HepG2 (cell line): ENCODE measurements around the gene PSEN2. TPM values are rescaled to one million over a fixed set of nuclear protein-coding genes. Genes with fewer than 3 reads are reported as not detected.

Experiments used
- ATAC-seq: fragments of 200-7000 bp; cut with Tn5 transposase; 3 replicates; pipeline ENCODE4 v1.9.1; 2020; ENCODE audit warnings: mild to moderate bottlenecking, moderate library complexity
- BruUV-seq: library from RNA; stranded (reverse); fragments of 400-500 nt; replicated peaks from 2 replicates; lab custom pipeline; 2021; lab: Mats Ljungman, UMichigan
- CTCF ChIA-PET: fragments of 300-600 bp; formaldehyde crosslinking; extraction: SDS; loops from one replicate; lab custom pipeline; 2021; ENCODE audit warnings: low total read pairs, inconsistent platforms, low intra/inter-chr PET ratio; lab: Yijun Ruan, JAX
- POLR2A ChIA-PET: fragments of 350-600 bp; sonication (Branson Sonifier 250); formaldehyde crosslinking; loops from one replicate; lab custom pipeline; 2020; ENCODE audit warnings: antibody characterized with exemption, inconsistent platforms; lab: Yijun Ruan, JAX
- DNase-seq: peaks from one replicate; pipeline ENCODE4 v3.0.0-alpha.2; 2015; ENCODE audit warnings: low spot score
- FAIRE-seq: peaks from 3 replicates; lab custom pipeline; 2011; peaks lifted over from hg19 to GRCh38; lab: Jason Lieb, UNC
- H2AFZ ChIP-seq: one replicate; pipeline ENCODE4 v1.6.1; 2011; ENCODE audit warnings: low read length, inconsistent platforms
- H3K27ac ChIP-seq: fragments of 300-600 bp; 3 replicates; pipeline ENCODE4 v1.8.0; 2011; ENCODE audit warnings: mixed run types, mild to moderate bottlenecking, mixed read lengths, low read length, inconsistent platforms; ENCODE audit not compliant: insufficient read depth; ENCODE audit errors: extremely low read length
- H3K27me3 ChIP-seq, 2 experiments: fragments of 200-600 bp in 1 of 2; 2 replicates in 1 of 2; 3 replicates in 1 of 2; pipeline versions ENCODE4 v1.6.0 to v1.8.0; 2011; ENCODE audit warnings: low read length in 2 of 2, mild to moderate bottlenecking in 2 of 2, moderate library complexity in 2 of 2, inconsistent platforms in 1 of 2; ENCODE audit not compliant: insufficient read depth in 2 of 2, control insufficient read depth in 1 of 2
- H3K36me3 ChIP-seq, 2 experiments: fragments of 200-600 bp in 1 of 2; replicated peaks in 1 of 2; 2 replicates in 1 of 2; 3 replicates in 1 of 2; pipeline versions ENCODE4 v1.5.1 to v1.8.0; 2011; ENCODE audit warnings: low read length in 2 of 2, inconsistent platforms in 1 of 2; ENCODE audit not compliant: insufficient read depth in 2 of 2, control insufficient read depth in 1 of 2
- H3K4me1 ChIP-seq: 2 replicates; pipeline ENCODE4 v1.5.1; 2012; ENCODE audit warnings: low read length, inconsistent platforms; ENCODE audit not compliant: insufficient read depth
- H3K4me2 ChIP-seq: 2 replicates; pipeline ENCODE4 v1.6.0; 2011; ENCODE audit warnings: low read depth, low read length, inconsistent platforms
- H3K4me3 ChIP-seq, 3 experiments: fragments of 200-600 bp in 1 of 3; sonication (generic), shearing (Covaris generic) in 1 of 3; replicated peaks in 1 of 3; 2 replicates each; pipeline ENCODE4 v1.5.1; 2011 to 2016; ENCODE audit warnings: low read length in 3 of 3, inconsistent platforms in 2 of 3, low read depth in 2 of 3, mild to moderate bottlenecking in 2 of 3, control low read depth in 1 of 3, mixed read lengths in 1 of 3; ENCODE audit not compliant: insufficient read depth in 1 of 3
- H3K79me2 ChIP-seq: one replicate; pipeline ENCODE4 v1.6.1; 2011; ENCODE audit warnings: low read length, inconsistent platforms; ENCODE audit not compliant: insufficient read depth
- H3K9ac ChIP-seq: 2 replicates; pipeline ENCODE4 v1.6.0; 2011; ENCODE audit warnings: mild to moderate bottlenecking, low read depth, low read length, inconsistent platforms; ENCODE audit not compliant: insufficient read depth
- H3K9me3 ChIP-seq: 2 replicates; pipeline ENCODE4 v1.5.1; 2012; ENCODE audit warnings: mild to moderate bottlenecking, low read length
- H4K20me1 ChIP-seq: 2 replicates; pipeline ENCODE4 v1.6.0; 2011; ENCODE audit warnings: inconsistent platforms, mild to moderate bottlenecking, low read length, moderate library complexity; ENCODE audit not compliant: insufficient read depth
- ARNT ChIP-seq: fragments of 450-650 bp; IDR thresholded peaks from 2 replicates; pipeline ENCODE4 v1.6.1; 2017
- ATRX ChIP-seq: sonication (generic); formaldehyde crosslinking; IDR thresholded peaks from 2 replicates; pipeline ENCODE4 v1.4.0; 2020; ENCODE audit warnings: missing genetic modification reagents, borderline replicate concordance
- ETV5 ChIP-seq: IDR thresholded peaks from 2 replicates; pipeline ENCODE4 v1.6.1; 2018; ENCODE audit warnings: missing biosample characterization, missing genetic modification reagents, inconsistent platforms, borderline replicate concordance
- FOXP1 ChIP-seq, 2 experiments: fragments of 450-650 bp in 1 of 2; IDR thresholded peaks; 2 replicates each; pipeline ENCODE4 v1.6.1; 2017 to 2018; ENCODE audit warnings: antibody characterized with exemption in 1 of 2
- MIER2 ChIP-seq: IDR thresholded peaks from 2 replicates; pipeline ENCODE4 v1.6.1; 2016; ENCODE audit warnings: missing biosample characterization, missing genetic modification reagents
- NR2C2 ChIP-seq: sonication (generic); formaldehyde crosslinking; IDR thresholded peaks from 2 replicates; pipeline ENCODE4 v1.4.0; 2020; ENCODE audit warnings: missing genetic modification reagents, mild to moderate bottlenecking, moderate library complexity, borderline replicate concordance
- RFX3 ChIP-seq: IDR thresholded peaks from 2 replicates; pipeline ENCODE4 v1.6.1; 2016; ENCODE audit warnings: missing biosample characterization, missing genetic modification reagents
- SMAD9 ChIP-seq: sonication (generic); formaldehyde crosslinking; IDR thresholded peaks from 2 replicates; pipeline ENCODE4 v1.5.1; 2020; ENCODE audit warnings: mild to moderate bottlenecking, missing genetic modification reagents
- ZMAT3 ChIP-seq: sonication (generic); formaldehyde crosslinking; conservative IDR thresholded peaks from 2 replicates; pipeline ENCODE4 v1.7.0; 2021; ENCODE audit warnings: missing genetic modification reagents
- ZNF598 ChIP-seq: sonication (generic); formaldehyde crosslinking; IDR thresholded peaks from 2 replicates; pipeline ENCODE4 v1.5.1; 2020; ENCODE audit warnings: mild to moderate bottlenecking, missing genetic modification reagents, borderline replicate concordance
- WGBS: methylation state at CpG from one replicate; pipeline ENCODE4 v1.1.6; 2017; ENCODE audit warnings: low lambda C conversion rate; 5-methylcytosine and 5-hydroxymethylcytosine counted together
- in situ Hi-C: cut with HindIII; loops from 2 replicates; pipeline ENCODE4 v1.10.0; 2017; ENCODE audit warnings: low pct_unique_long_range_greater_than_20kb; ENCODE audit not compliant: extremely low pct_ligation_motif_present
- intact Hi-C: fragments of 100-400 bp; cut with micrococcal nuclease; formaldehyde crosslinking; loops from one replicate; pipeline ENCODE4 v1.10.0; 2022; ENCODE audit not compliant: unreplicated experiment
- polyA plus RNA-seq, 8 experiments: library from polyadenylated mRNA; depleted of rRNA in 3 of 8; stranded (reverse) in 7 of 8; unstranded in 1 of 8; fragments of >200 nt; fragmentation: Illumina TruSeq in 4 of 8; extraction: Trizol in 4 of 8; gene quantifications; 2 replicates each; pipeline versions ENCODE4 v1.2.1 to v1.2.3, GENCODE V29; 2011 to 2016; ENCODE audit warnings: low read depth in 4 of 8, missing spikeins in 1 of 8, mixed read lengths in 1 of 8; ENCODE audit not compliant: insufficient read depth in 1 of 8
- total RNA-seq, 5 experiments: library from RNA; depleted of rRNA; stranded (reverse); fragments of >200 nt; fragmentation: Illumina TruSeq; extraction: Trizol; gene quantifications; 2 replicates each; pipeline ENCODE4 v1.2.3, GENCODE V29; 2016; ENCODE audit warnings: low read depth in 1 of 5
- TF ChIP-seq, protein P1 (sequence below): sonication (generic); formaldehyde crosslinking; IDR thresholded peaks from 2 replicates; pipeline ENCODE4 v1.5.1; 2020; ENCODE audit warnings: mild to moderate bottlenecking, missing genetic modification reagents, borderline replicate concordance
- TF ChIP-seq, protein P2 (sequence below): IDR thresholded peaks from 2 replicates; pipeline ENCODE4 v1.6.1; 2016; ENCODE audit warnings: low read depth, control low read depth
- TF ChIP-seq, protein P3 (sequence below): sonication (generic); formaldehyde crosslinking; IDR thresholded peaks from 2 replicates; pipeline ENCODE4 v1.4.0; 2020; ENCODE audit warnings: missing genetic modification reagents
- TF ChIP-seq, protein P4 (sequence below): sonication (generic); formaldehyde crosslinking; IDR thresholded peaks from 2 replicates; pipeline ENCODE4 v1.8.1; 2023; ENCODE audit warnings: mild to moderate bottlenecking, moderate library complexity, missing genetic modification reagents

PSEN2 gene
- total and polyA plus RNA-seq, 2 of the 13 experiments (the other 11 are each of a cell fraction or from before 2014, with no cell fraction given), result 5.9 to 13.1 TPM

DNA sequence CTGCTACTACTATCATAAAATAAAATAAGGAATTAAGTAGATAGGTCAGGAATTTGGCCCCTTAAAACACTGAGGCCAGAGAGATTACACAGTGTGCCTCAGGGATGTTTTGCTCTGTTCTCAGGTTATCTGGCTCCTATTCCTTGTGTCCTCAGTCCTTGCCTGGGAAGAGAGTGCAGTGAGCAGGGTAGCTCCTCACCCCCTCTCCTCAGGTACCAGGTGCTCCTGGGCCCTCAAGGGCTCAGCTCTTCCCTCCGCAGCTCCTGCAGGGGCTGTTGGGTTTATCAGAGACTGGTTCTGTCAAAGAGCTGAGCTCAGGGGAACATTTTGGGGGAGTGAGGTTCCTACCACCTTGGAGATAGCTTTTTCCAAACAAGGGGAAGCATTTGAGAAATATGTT lies 49.6 kb downstream of the PSEN2 start:
- in situ Hi-C loops, result loop anchor here (5.0 kb wide), 1 partner anchor 517 kb away; no protein-coding TSS in a partner anchor
- Histone ChIP-seq H3K9me3 (no peaks in the 10 kb centered on the region), H3K27ac (peak overlapping the region; percentile 64), H2AFZ (no peak overlapping the region), H3K27me3 (no peaks in the 10 kb centered on the region), H3K36me3 (no peaks in the 10 kb centered on the region), H3K9ac (peak overlapping the region; percentile 41; the same call in 1 of the 2 replicates), H4K20me1 (no peaks in the 10 kb centered on the region), H3K4me2 (peak overlapping the region; percentile 46), H3K4me1 (peaks cover 30% of the 10 kb centered on the region), H3K4me3 (no peak overlapping the region), H3K79me2 (no peaks in the 10 kb centered on the region)
- FAIRE-seq (no peak), ATAC-seq (peak; percentile 51), DNase-seq (no peak)
- ChIA-PET CTCF (no interaction called here), POLR2A (interaction anchor here (1.2 to 5.5 kb wide), 2 partner anchors 9 to 20 kb away, joined by 3 to 35 read pairs; partner anchors contain the start of gene COQ8A)
- intact Hi-C loops, result loop anchor here (2.0 kb wide), 1 partner anchor 25 kb away; no protein-coding TSS in a partner anchor
- WGBS, result 100% methylated on average over 1 of the region's 1 CpG
- no TSS peak for BruUV-seq
- TF ChIP-seq SMAD9, result no peak
- TF ChIP-seq, protein P1, sequence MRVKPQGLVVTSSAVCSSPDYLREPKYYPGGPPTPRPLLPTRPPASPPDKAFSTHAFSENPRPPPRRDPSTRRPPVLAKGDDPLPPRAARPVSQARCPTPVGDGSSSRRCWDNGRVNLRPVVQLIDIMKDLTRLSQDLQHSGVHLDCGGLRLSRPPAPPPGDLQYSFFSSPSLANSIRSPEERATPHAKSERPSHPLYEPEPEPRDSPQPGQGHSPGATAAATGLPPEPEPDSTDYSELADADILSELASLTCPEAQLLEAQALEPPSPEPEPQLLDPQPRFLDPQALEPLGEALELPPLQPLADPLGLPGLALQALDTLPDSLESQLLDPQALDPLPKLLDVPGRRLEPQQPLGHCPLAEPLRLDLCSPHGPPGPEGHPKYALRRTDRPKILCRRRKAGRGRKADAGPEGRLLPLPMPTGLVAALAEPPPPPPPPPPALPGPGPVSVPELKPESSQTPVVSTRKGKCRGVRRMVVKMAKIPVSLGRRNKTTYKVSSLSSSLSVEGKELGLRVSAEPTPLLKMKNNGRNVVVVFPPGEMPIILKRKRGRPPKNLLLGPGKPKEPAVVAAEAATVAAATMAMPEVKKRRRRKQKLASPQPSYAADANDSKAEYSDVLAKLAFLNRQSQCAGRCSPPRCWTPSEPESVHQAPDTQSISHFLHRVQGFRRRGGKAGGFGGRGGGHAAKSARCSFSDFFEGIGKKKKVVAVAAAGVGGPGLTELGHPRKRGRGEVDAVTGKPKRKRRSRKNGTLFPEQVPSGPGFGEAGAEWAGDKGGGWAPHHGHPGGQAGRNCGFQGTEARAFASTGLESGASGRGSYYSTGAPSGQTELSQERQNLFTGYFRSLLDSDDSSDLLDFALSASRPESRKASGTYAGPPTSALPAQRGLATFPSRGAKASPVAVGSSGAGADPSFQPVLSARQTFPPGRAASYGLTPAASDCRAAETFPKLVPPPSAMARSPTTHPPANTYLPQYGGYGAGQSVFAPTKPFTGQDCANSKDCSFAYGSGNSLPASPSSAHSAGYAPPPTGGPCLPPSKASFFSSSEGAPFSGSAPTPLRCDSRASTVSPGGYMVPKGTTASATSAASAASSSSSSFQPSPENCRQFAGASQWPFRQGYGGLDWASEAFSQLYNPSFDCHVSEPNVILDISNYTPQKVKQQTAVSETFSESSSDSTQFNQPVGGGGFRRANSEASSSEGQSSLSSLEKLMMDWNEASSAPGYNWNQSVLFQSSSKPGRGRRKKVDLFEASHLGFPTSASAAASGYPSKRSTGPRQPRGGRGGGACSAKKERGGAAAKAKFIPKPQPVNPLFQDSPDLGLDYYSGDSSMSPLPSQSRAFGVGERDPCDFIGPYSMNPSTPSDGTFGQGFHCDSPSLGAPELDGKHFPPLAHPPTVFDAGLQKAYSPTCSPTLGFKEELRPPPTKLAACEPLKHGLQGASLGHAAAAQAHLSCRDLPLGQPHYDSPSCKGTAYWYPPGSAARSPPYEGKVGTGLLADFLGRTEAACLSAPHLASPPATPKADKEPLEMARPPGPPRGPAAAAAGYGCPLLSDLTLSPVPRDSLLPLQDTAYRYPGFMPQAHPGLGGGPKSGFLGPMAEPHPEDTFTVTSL, result peak; percentile 24; the same call in 1 of the 2 replicates
- TF ChIP-seq ZMAT3 (CRISPR knock-in tag), result 0 out of 2 replicates have a peak, but pooled peaks have one; percentile 30
- no peak for TF ChIP-seq ETV5 (CRISPR knock-in tag)
- 0 out of 2 replicates have a peak, but pooled peaks have one; percentile 5 for TF ChIP-seq NR2C2 (CRISPR knock-in tag)
- TF ChIP-seq, protein P2, sequence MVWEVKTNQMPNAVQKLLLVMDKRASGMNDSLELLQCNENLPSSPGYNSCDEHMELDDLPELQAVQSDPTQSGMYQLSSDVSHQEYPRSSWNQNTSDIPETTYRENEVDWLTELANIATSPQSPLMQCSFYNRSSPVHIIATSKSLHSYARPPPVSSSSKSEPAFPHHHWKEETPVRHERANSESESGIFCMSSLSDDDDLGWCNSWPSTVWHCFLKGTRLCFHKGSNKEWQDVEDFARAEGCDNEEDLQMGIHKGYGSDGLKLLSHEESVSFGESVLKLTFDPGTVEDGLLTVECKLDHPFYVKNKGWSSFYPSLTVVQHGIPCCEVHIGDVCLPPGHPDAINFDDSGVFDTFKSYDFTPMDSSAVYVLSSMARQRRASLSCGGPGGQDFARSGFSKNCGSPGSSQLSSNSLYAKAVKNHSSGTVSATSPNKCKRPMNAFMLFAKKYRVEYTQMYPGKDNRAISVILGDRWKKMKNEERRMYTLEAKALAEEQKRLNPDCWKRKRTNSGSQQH, result no peak
- no peak for TF ChIP-seq ZNF598 (CRISPR knock-in tag)
- TF ChIP-seq ARNT, result no peak
- TF ChIP-seq, protein P3, sequence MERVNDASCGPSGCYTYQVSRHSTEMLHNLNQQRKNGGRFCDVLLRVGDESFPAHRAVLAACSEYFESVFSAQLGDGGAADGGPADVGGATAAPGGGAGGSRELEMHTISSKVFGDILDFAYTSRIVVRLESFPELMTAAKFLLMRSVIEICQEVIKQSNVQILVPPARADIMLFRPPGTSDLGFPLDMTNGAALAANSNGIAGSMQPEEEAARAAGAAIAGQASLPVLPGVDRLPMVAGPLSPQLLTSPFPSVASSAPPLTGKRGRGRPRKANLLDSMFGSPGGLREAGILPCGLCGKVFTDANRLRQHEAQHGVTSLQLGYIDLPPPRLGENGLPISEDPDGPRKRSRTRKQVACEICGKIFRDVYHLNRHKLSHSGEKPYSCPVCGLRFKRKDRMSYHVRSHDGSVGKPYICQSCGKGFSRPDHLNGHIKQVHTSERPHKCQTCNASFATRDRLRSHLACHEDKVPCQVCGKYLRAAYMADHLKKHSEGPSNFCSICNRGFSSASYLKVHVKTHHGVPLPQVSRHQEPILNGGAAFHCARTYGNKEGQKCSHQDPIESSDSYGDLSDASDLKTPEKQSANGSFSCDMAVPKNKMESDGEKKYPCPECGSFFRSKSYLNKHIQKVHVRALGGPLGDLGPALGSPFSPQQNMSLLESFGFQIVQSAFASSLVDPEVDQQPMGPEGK (CRISPR knock-in tag), result no peak
- no peak for TF ChIP-seq MIER2 (CRISPR knock-in tag)
- TF ChIP-seq, protein P4, sequence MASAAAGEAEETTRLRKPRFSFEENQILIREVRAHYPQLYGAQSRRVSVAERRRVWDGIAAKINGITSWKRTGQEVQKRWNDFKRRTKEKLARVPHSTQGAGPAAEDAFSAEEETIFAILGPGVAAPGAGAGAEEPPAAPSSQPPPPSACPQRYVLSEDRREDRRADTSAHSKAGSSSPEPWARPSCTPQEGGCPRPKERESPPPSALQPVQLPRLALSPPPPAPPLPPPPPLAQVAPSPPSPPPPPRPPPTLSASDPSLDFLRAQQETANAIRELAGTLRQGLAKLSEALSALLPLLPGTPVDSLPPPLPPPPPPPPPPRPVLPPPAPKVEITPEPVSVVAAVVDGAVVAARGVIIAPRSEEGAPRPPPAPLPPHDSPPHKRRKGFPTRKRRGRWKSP (CRISPR knock-in tag), result 0 out of 2 replicates have a peak, but pooled peaks have one; percentile 18
- TF ChIP-seq RFX3, result no peak
- no peak for TF ChIP-seq ATRX (CRISPR knock-in tag)
- TF ChIP-seq FOXP1 (IDR thresholded peaks at IDR 0.05), result no peak
- TF ChIP-seq FOXP1 (CRISPR knock-in tag; IDR thresholded peaks at IDR 0.05), result no peak
